BLaER1 (cell line): Measurements from ENCODE around the gene APOBEC3H.
"Not testable (repeated sequence)": the region's sequence is repeated elsewhere in the genome, so short reads cannot be mapped to it uniquely, and the experiment has no call there.

Experiments
- H3K27ac ChIP-seq: shearing (Covaris generic); formaldehyde crosslinking; 2 replicates; pipeline ENCODE4 v1.8.1; 2022
- H3K27me3 ChIP-seq: shearing (Covaris generic); formaldehyde crosslinking; 2 replicates; pipeline ENCODE4 v1.8.1; 2022
- H3K36me3 ChIP-seq: shearing (Covaris generic); formaldehyde crosslinking; 2 replicates; pipeline ENCODE4 v1.8.1; 2022
- H3K4me1 ChIP-seq: shearing (Covaris generic); formaldehyde crosslinking; 2 replicates; pipeline ENCODE4 v1.8.1; 2022
- H3K4me2 ChIP-seq: shearing (Covaris generic); formaldehyde crosslinking; 2 replicates; pipeline ENCODE4 v1.8.1; 2022
- H3K4me3 ChIP-seq: shearing (Covaris generic); formaldehyde crosslinking; 2 replicates; pipeline ENCODE4 v1.8.1; 2022
- H3K9ac ChIP-seq: shearing (Covaris generic); formaldehyde crosslinking; 2 replicates; pipeline ENCODE4 v1.8.1; 2022
- H3K9me3 ChIP-seq: shearing (Covaris generic); formaldehyde crosslinking; 2 replicates; pipeline ENCODE4 v1.8.1; 2022
- H4K20me1 ChIP-seq: shearing (Covaris generic); formaldehyde crosslinking; 2 replicates; pipeline ENCODE4 v1.8.1; 2022
- Cebpa-rat ChIP-seq: shearing (Covaris generic); IDR thresholded peaks from 2 replicates; pipeline ENCODE4 v1.8.1; 2022

APOBEC3H gene

DNA sequence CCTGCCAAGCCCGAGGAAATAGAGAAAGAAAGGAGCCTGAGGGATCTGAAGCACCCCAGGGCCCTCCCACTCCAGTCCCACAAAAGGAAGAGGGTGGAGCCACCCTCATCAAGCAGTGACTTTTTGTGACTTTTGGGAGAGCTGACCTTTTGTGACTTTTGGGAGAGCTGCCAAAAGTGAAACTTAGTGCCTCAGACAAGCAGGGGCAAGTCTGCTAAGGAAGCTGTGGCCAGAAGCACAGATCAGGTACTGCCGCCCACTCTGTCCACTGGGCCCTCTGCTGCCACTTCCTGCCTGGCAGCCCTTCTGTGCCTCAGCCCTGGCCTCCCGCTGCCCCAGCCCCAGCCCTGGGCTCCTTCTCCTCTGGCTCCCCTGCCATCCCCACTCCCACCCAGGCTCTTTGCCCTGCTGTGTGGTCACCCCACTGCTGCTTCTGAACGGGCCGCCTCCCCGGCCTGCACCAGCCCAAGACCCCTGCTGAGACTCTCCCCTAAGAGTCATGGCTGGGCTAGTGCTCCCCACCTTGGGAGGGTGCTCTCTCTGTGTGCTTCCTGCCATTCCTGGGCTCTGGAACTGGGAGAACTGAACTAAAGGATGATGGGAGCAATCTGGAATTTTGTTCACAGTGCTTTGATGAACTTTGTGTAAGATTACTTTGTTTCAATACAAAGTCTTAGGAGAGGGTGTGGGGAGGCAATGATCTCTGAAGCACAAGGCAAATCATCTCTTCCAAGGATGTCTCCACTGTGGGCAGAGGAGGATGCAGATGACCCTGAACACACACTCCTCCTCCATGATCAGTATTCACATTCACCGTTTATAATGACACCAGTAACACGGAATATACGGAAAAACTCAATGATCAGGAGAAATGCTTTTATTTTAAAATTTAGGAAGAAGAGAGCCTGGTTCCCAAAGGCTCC, at the start of gene APOBEC3H:
Gene APOBEC3H, plus strand, starts transcription at position 147 of the 923 bp plus-strand sequence. CDS start 3,035 bp downstream, outside the sequence.
- Histone ChIP-seq H3K36me3 (no peaks in the 10 kb centered on the region), H3K9ac (peak within 1 kb of the TSS; percentile 74), H3K4me3 (peak within 1 kb of the TSS; percentile 56), H3K9me3 (no peaks in the 10 kb centered on the region), H3K4me1 (peaks cover 72% of the 10 kb centered on the region), H3K27ac (peak within 1 kb of the TSS; percentile 84), H3K4me2 (peak within 1 kb of the TSS; percentile 86), H4K20me1 (no peaks in the 10 kb centered on the region), H3K27me3 (no peaks in the 10 kb centered on the region)
- no peak for TF ChIP-seq Cebpa-rat

DNA sequence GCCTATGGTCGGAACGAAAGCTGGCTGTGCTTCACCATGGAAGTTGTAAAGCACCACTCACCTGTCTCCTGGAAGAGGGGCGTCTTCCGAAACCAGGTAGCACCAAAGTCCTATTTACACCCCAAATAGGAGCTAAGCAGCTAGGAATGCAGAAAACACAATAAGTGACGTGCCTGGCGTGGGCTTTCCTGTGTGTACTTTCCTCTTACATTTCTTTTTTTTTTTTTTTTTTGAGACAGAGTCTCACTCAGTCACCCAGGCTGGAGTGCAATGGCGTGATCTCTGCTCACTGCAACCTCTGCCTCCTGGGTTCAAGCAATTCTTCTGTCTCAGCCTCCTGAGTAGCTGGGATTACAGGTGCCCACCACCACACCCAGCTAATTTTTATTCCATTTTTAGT, 47.6 kb upstream of the APOBEC3H start:
- H3K9me3 ChIP-seq, H3K27ac ChIP-seq, H3K4me2 ChIP-seq, H3K4me1 ChIP-seq, H3K27me3 ChIP-seq, H3K9ac ChIP-seq, H3K4me3 ChIP-seq, H4K20me1 ChIP-seq: not testable (repeated sequence)
- H3K36me3 ChIP-seq, result peaks cover 12% of the 10 kb centered on the region; the same call in 1 of the 2 replicates

GRCh38 chr22:39051844-39052495, 45.1 kb upstream of the APOBEC3H start:
- H3K4me2 ChIP-seq, H4K20me1 ChIP-seq, H3K9ac ChIP-seq, H3K27me3 ChIP-seq, H3K36me3 ChIP-seq, H3K27ac ChIP-seq, H3K4me3 ChIP-seq, H3K4me1 ChIP-seq: not testable (repeated sequence)
- peaks cover 23% of the 10 kb centered on the region for H3K9me3 ChIP-seq

DNA sequence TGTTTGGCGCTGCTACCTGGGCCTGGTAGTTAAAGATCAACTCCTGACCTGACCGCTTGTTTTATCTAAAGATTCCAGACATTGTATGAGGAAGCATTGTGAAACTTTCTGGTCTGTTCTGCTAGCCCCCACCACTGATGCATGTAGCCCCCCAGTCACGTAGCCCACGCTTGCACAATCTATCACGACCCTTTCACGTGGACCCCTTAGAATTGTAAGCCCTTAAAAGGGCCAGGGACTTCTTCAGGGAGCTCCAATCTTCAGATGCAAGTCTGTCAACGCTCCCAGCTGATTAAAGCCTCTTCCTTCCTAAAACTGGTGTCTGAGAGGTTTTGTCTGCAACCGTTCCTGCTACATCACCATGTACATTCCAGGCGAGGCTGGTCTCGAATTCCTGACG, 41.4 kb upstream of the APOBEC3H start:
- no peak overlapping the region for H3K4me3 ChIP-seq
- H3K4me2 ChIP-seq, result no peak overlapping the region
- TF ChIP-seq Cebpa-rat, result no peak

GRCh38 chr22:39061290-39061689, 35.8 kb upstream of the APOBEC3H start:
- H3K27ac ChIP-seq, H4K20me1 ChIP-seq, H3K4me2 ChIP-seq, H3K27me3 ChIP-seq, H3K36me3 ChIP-seq, H3K4me3 ChIP-seq, H3K9ac ChIP-seq: not testable (repeated sequence)
- Histone ChIP-seq H3K9me3 (peaks cover 20% of the 10 kb centered on the region), H3K4me1 (peaks cover 28% of the 10 kb centered on the region)

More for the DNA sequence above, 41.4 kb upstream of the APOBEC3H start:
- Histone ChIP-seq H3K27ac (no peak overlapping the region), H3K27me3 (no peaks in the 10 kb centered on the region), H3K4me1 (no peaks in the 10 kb centered on the region), H3K36me3 (peaks cover 9% of the 10 kb centered on the region; the same call in 1 of the 2 replicates), H3K9me3 (peaks cover 37% of the 10 kb centered on the region), H4K20me1 (no peaks in the 10 kb centered on the region), H3K9ac (no peak overlapping the region)

DNA sequence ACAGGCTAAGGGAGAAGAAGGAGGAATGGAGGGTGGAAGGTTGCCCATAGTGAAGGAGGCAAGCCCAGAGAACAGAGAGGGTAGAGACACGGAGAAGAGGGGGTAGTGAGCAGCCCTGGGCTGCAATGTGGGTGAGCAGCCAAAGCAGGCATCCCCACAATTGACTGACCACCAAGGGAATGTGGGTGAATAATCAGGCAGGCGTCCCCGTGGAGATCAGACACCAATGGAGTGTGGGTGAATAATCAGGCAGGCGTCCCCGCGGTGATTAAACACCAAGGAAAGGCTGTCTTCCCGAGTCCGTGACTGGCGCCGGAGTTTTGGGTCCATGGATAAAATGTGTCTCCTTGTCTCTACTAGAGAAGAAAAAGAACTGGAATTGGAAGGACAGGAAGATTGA, 35.1 kb upstream of the APOBEC3H start:
- H4K20me1 ChIP-seq, H3K36me3 ChIP-seq, H3K27ac ChIP-seq, H3K4me2 ChIP-seq, H3K4me3 ChIP-seq, H3K9ac ChIP-seq, H3K27me3 ChIP-seq: not testable (repeated sequence)
- peaks cover 35% of the 10 kb centered on the region for H3K4me1 ChIP-seq
- peaks cover 15% of the 10 kb centered on the region for H3K9me3 ChIP-seq

GRCh38 chr22:39063904-39064303, 33.1 kb upstream of the APOBEC3H start:
- not testable (repeated sequence) for H3K9me3 ChIP-seq, H3K4me3 ChIP-seq, H3K27me3 ChIP-seq, H4K20me1 ChIP-seq, H3K36me3 ChIP-seq, H3K27ac ChIP-seq, H3K9ac ChIP-seq
- Histone ChIP-seq H3K4me1 (peaks cover 47% of the 10 kb centered on the region), H3K4me2 (peak overlapping the region; percentile 77; the same call in 1 of the 2 replicates)

DNA sequence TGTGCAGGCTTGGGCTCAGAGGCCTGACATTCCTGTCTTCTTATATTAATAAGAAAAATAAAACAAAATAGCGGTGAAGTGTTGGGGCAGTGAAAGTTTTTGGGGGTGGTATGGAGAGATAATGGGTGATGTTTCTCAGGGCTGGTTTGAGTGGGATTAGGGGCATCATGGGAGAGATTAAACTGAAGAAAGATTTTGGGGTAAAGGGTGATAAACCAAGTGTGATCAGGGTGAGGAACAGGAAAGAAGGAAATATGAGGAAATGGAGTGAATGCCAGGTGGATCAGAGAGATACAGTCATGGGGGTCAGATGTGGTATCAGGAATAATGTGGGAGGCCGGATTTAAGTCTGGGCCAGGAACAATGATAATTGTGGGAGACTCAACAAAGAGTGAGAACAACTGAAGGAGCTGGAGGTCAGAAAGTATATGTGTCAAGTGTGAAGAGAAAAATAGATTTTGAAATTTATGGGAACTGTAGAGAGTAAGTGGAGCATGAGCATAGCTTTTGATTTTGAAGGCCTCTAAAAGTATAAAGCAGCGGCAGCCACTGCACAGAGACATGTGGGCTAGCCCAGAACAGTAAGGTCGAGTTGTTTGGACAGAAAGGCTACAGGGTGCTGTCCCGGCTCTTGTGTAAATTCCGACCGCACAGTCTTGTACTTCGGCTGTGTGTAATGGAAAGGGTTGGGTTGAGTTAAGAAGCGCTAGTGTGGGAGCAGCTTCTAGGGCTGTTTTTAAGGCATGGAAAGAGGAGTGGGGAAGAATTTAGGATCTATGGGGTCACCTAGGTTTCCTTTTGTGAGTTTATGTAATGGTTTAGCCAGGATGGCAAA, 30.4 kb upstream of the APOBEC3H start:
- not testable (repeated sequence) for H4K20me1 ChIP-seq, H3K36me3 ChIP-seq, H3K9me3 ChIP-seq, H3K27me3 ChIP-seq
- H3K27ac ChIP-seq, result peak overlapping the region; percentile 73
- peaks cover 47% of the 10 kb centered on the region for H3K4me1 ChIP-seq
- H3K4me2 ChIP-seq, result peak overlapping the region; percentile 77
- peak overlapping the region; percentile 14; the same call in 1 of the 2 replicates for H3K4me3 ChIP-seq
- H3K9ac ChIP-seq, result peak overlapping the region; percentile 28; the same call in 1 of the 2 replicates

DNA sequence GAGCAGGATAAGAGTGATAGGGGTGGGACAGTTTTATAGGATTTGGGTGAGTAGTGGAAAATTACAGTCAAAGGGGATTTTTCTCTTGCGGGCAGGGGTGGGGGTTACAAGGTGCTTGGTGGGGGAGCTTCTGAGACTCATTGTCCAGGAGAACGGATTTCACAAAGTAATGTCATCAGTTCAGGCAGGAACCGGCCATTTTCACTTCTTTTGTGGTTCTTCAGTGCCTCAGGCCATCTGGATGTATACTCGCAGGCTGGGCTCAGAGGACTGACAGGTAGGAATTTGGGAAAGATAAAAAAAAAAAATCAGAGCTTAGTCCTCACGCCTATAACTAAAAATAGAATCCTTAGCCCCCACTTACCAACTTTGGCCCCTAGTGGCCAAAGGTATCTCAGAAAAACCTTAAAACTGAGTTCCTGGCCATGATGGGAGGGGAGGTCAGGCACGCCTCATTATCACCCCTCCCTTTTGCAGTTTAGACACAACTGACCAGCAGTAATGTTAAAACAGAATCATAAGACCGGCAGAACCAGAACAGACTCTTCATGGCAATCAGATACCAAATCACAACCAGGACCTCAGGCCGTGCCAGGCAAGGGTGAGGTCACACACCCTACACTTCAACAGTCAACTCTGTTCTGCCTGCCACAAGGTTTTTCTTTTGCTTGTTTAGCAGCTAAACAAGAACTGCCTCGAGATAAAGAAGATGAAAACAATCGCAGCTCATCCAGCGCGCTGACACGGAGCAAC, 28.8 kb upstream of the APOBEC3H start:
- H3K4me2 ChIP-seq, result no peak overlapping the region
- no peaks in the 10 kb centered on the region for H4K20me1 ChIP-seq
- no peak for TF ChIP-seq Cebpa-rat
- no peak overlapping the region for H3K4me3 ChIP-seq
- H3K27ac ChIP-seq, result no peak overlapping the region
- no peak overlapping the region for H3K9ac ChIP-seq
- no peaks in the 10 kb centered on the region for H3K9me3 ChIP-seq
- no peaks in the 10 kb centered on the region for H3K36me3 ChIP-seq
- H3K4me1 ChIP-seq, result peaks cover 57% of the 10 kb centered on the region
- H3K27me3 ChIP-seq, result no peaks in the 10 kb centered on the region
